Activated T-cell treated with anti-CD3 and anti-CD28 coated beads for 48 hours (primary cell): Measurements from ENCODE around the gene MAGEA9.
"Not testable (repeated sequence)": the region's sequence is repeated elsewhere in the genome, so short reads cannot be mapped to it uniquely, and the experiment has no call there.

ENCODE experiments used
- DNase-seq: peaks from one replicate; pipeline ENCODE4 v3.0.0-alpha.2; 2020; ENCODE audit warnings: low read depth

Gene MAGEA9, protein sequence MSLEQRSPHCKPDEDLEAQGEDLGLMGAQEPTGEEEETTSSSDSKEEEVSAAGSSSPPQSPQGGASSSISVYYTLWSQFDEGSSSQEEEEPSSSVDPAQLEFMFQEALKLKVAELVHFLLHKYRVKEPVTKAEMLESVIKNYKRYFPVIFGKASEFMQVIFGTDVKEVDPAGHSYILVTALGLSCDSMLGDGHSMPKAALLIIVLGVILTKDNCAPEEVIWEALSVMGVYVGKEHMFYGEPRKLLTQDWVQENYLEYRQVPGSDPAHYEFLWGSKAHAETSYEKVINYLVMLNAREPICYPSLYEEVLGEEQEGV

DNA sequence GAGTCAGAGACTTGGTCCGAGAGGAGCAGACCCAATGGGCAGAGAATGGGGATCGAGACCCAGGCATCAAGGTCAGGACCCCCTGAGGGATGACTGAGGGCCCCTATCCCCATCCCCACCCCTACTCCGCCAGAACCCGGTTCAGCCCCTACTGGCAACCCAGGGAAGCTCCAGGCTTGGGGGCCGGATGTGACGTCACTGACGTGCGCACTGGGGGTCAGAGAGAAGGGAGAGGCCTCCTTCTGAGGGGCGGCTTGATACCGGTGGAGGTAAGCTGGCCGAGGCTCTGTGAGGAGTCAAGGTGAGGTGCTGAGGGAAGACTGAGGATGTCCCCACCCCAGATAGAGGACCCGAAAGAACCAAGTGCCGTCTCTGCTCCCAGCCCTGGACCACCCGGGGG, at the start of gene MAGEA9:
TSS of gene MAGEA9 (plus strand) at position 204 of the 400 bp plus-strand sequence. CDS start 4,281 bp downstream, outside the sequence.
- DNase-seq, result not testable (repeated sequence)

DNA sequence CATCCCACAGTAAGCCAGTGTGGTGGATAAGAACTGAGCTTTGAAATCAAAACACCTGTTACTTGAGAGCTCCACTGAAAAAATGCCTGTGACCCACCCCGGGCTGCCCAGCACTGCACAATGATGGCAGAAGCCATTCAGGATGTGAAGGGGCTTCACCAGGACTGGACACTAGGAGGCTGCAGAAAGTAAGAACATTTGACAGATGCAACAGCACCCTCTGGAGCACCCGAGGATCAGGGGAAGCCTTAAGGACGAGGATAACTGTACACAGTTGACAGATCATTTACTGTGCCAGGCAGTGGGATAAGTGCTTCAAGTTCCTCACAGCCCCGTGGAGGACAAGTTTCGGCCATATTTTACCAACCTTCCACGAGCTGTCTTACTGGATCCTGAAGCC, 39.5 kb upstream of the MAGEA9 start:
- not testable (repeated sequence) for DNase-seq

DNA sequence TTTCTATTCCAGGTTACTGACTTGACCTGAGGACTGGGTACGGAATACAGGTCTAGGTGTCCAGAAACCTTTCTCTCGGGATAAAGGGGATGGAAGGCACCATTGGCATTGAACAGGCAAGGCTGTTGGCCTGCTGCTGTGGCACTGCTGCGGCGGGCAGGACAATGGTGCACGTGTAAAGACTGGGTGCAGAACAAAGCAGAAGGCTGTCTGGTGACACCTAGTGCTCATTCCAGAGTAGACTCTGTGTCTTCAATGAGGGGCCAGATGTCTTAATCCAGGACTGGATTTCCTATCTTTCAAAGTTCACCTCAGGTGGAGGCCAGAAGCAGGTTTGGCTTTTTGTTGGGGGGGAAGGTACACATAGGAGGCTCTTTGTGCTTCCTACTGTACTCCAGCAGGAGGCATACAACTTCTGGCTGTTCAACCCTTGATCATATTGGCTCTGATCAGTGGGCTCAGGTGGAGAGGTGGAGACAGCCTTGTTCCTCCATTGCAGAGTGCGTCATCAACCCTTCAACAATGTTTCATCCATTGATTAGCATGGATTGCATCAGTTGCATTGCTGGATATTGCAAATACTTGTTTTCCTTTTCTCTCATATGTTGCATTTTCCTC, 35.2 kb upstream of the MAGEA9 start:
- not testable (repeated sequence) for DNase-seq

DNA sequence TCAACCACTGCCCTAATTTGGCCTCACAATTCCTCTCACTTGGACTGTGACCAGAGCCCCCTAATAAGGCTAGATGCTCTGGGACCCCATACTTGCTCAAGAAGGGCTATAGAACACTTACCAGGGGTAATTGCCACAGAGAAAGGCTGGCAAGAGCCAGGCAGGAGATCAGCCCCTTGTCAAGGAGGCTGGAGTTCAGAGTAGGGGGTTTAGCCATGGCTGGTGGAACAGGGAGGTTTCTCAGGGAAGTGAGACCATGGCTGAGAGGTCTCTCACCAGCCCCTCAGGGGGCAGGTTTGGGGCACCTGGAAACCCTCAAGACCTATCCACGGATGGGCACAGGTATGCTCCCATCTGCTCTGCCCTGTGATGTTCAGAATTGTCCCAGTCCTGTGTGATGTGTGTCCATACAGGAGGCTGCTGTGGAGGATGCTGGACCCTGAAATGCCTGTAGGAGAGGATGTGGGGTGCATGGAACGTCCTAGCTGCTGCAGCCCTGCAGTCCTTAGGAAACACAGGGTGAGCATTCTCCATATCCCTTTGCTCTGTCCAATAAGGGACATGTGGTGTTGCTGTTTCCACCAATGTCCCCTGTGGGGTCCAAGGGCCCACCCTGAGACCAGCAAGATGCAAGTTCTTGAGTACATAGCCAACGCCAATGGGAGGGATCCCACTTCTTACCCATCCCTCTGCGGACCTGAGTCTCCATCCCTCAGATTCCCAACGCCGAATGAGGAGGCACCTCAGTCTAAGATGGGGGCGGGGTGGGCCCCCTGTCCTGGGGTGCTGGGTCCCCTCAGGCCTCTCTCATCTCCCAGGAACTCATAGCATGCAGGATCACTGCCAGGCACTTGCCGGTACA, 24.3 kb upstream of the MAGEA9 start:
- no peak for DNase-seq

DNA sequence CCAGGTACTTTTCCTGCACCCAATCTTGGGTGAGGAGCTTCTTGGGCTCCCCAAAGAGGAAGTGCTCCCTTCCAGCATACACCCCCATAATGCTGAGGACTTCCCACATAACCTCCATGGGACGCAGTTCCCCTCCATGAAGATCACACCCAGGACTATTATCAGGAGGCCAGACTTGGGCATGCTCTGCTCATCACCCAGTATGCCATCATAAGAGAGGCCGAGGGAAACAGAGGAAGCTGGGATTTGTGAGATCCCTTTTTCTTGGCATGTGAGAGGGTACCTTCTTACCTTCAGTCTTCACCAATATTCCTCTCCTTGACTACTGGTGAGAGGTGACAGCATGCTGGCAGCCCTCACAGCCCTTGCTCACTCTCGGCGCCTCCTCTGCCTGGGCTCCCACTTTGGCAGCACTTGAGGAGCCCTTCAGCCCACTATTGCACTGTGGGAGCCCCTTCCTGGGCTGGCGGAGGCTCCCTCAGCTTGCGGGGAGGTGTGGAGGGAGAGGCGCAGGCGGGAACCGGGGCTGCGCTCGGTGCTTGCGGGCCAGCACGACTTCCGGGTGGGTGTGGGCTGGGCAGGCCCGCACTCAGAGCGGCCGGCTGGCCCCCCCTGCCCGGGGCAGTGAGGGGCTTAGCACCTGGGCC, 23.5 kb upstream of the MAGEA9 start:
- DNase-seq, result no peak

DNA sequence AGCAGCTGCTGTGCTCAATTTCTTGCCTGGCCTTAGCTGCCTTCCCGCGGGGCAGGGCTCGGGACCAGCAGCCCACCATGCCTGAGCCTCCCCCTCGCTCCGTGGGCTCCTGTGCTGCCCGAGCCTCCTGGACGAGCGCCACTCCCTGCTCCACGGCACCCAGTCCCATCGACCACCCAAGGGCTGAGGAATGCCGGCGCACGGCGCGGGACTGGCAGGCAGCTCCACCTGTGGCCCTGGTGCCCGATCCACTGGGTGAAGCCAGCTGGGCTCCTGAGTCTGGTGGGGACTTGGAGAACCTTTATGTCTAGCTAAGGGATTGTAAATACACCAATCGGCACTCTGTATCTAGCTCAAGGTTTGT, 23.0 kb upstream of the MAGEA9 start:
- DNase-seq, result not testable (repeated sequence)

DNA sequence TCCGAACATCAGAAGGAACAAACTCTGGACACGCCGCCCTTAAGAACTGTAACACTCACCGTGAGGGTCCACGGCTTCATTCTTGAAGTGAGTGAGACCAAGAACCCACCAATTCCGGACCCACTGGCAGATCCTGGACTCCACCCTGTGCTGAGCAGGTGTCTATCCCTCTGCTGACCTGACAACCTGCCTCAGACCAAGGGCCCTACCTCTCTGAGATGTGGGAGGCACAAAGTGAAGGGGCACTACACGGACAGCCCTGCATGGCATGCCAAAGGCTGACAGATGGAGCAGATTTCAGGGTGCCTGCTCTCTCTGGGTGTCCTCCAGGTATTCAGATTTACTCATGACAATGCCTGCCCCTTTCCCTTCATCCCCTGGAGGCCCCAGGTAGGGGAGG, 21.9 kb upstream of the MAGEA9 start:
- no peak for DNase-seq

DNA sequence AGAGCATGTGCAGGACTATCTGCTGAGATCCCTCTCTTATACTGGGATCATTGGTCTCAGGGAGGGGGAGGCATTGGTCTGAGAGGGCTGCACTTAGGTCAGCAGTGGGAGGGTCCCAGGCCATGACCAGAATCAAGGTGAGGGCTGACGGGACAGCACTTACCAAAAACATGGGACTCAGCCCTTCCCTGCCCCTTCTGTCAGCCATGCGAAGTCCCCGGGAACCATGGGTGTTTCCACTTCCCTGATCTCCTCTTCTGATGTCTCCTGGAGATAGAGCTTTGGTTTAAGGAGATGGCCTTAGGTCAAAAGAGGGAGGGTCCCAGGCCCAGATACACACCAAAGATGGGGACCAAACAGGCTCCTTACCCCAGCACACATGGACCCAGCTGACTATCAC, 20.8 kb upstream of the MAGEA9 start:
- DNase-seq, result no peak

DNA sequence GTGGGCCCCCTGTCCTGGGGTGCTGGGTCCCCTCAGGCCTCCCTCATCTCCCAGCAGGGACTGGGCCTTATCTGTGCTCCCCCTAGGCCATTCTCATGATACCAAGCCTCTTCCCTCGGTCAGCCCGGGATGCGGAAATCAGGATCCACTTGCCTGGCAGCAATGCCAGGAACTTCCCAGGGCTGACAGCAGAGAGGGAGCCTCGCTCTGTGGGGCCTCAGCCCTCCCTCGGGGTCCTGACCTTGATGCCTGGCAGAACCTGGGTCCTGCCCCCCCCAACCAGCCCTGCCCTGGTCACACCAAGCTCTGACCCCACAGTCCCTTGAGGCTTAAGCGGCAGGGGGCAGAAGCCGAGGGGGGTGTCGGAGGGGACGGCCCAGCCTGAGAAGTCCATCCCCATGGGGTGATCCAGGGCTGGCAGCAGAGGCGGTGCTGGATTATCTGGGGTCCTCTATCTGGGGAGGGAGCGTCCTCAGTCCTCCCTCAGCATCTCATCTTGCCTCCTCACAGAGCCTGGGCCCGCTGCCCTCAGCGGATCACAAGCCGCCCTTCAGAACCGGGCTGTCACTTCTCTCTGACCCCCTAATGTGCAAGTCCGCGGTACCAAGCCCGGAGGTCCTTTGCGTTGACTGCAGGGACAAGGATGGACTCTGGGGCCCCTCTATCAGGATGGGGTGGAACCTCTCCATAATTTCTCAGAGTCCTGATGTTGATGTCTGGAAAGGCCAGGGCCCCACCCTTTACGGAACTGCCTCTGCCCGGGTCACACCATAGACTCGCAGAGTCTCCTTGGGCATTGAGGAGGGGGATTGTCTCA, 19.7 kb upstream of the MAGEA9 start:
- DNase-seq, result not testable (repeated sequence)

DNA sequence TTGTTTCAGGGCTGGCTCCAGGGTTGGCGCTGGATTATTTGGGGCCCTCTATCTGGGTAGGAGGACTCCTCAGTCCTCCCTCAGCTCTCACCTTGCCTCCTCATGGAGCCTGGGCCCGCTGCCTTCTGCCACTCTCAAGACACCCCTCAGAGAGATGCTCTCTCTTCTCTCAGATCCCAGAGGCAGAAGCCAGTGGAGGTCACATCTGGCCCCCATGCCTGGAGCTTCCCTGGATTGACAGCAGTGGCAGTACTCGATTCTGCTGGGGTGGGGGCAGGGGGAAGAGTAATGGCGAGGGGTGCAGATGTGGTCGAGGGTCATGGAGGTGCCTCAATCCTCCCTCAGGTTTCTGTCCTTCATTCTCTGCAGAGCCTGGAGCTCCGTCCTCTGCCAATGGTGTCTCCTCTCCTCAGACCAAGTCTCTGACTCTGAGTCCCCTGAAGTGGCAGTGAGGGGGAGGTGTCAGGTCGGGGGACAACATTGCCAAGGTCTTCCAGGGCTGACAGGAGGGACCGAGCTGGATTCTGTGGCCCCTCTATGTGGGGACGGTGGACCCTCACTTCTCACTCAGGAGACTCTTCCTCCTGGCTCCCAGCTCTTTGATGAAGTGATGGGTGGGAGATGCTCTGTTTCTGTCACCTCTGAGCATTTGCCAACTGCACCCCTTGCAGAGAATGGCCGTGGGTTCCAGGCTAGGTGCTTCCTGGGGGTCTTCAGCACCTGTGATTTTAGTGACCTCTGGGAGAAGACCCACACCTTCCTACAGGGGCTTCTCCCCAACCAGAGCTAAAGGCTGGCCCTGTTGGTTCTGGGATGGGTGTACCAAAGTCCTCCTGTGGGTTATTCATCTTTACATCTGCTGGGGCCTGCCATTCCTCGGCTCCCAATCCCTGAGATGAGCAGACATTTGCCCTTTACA, 18.8 kb upstream of the MAGEA9 start:
- DNase-seq, result no peak

DNA sequence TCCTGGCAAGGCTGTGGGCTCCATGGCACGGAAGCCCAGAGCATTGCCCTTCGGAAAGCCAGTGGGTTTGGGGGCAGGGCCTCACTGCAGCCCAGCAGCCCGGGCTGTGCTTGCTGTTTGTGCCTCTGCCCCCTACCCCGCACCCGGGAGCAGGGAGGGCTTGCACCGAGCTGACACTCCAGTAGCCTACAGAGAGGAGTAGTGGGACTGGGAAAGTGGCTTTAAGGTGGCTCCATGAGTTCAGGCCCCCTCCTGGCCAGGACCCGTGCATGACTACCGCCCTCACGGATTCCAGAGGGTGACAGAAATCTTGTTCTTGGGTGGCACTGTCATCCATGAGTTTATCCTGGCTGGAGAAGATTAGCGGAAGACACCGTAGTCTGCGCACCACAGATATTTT, 11.4 kb upstream of the MAGEA9 start:
- not testable (repeated sequence) for DNase-seq

DNA sequence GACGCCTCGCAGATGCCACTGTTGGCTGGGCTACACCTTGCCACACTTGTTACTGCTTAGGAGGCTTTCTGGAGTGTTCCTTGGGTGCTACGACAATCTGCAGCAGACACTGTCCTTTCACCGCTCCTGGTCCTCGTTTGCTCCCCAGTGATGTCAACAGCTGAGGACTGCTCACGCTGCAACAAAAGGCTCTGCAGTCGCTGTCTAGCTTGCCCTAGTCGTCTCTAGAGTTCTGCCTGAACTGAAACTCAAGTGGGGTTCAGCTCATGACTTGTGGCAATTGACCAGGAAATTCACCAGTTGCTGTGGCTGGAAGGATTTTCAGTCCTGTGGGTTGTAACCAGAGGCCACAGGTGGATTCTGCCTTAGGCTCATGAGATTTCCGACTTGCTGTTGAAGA, 8.7 kb upstream of the MAGEA9 start:
- not testable (repeated sequence) for DNase-seq

DNA sequence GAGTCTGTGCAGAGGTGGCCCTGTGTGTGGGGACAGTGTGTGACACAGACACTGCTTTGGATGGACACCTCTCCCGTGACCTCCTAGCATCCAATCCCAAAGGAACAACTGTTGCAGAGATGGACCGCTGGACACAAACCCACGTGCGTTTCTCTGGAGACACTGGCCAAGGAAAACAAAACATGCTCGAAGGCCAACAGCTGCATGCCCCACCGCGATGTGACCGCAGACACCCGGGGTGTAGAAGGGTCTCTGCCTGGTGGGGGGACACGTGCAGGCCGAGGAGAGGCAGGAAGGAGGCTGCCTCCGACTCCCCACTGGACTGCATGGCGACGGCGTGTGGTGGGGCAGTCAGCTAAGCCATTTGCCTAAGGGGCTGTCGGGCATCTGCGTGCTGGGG, 8.0 kb upstream of the MAGEA9 start, which contains the start of gene HSFX1:
TSS of gene HSFX1 (plus strand) at position 301 of the 400 bp plus-strand sequence. CDS start 614 bp downstream, outside the sequence.
- DNase-seq, result not testable (repeated sequence)

DNA sequence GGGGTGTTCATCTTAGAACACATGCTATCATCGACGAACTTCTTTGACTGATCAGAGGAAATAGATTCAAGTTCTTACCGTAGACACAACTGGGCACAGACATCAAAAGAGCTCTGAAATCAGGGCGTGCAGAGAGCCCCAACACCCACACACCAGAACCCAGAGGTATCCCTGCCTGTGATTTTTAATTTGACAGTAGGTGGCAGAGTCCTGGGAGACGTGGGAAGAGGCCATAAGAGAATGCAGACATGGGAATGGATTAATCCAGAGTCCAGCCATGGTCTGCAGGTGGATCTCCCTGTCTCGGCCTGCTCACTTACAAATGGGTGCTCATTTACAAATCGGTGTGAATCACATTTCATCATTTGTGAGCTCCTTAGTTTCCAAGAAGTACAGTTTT, 3.7 kb upstream of the MAGEA9 start:
- DNase-seq, result not testable (repeated sequence)

DNA sequence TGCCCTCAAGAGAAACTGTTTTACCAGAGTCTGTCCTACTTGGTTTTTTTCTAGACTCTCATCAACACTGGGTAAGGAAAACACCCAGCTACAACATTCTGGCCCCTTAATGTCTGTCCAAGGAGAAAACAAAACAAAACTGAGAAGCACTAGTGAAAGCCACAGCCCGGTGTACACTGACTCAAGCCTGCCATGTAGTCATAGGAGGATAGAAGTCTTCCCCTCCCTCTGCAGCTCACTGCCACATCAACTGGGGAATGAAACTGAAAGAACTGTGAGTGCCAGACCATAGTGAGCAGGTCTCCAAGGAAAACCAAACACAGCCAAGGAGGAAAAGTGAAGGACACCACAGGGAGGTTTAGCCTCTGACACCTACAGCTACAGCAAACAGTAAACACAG, 13.8 kb downstream of the MAGEA9 start:
- DNase-seq, result not testable (repeated sequence)

DNA sequence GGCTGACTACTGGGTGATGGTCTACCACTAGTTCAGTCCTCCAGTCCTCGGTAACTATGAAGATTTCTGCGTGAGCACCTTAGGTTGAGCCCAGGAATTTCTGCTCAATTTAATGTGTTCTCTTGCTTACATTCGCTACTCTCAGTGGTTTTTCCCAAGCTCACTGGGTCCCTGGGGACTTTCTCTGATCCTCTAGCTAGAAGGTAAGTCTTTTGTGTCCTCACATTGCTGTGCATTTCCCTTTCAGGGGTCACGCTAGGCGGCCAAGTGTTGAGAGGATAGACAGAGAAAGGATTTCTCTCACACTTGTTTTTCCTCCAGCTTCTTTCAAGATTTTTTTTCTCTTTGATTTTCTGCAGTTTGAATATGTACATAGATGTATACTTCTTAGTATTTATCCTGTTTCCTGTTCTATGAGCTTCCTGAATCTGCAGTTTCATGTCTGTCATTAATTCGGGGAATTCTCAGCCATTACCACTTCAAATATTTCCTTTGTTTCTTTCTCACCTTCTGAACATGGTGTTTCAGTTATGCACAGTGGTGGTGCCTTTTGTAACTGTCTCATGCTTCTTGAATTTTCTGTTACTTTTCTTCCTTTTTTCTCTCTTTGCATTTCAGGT, 17.5 kb downstream of the MAGEA9 start:
- DNase-seq, result no peak

DNA sequence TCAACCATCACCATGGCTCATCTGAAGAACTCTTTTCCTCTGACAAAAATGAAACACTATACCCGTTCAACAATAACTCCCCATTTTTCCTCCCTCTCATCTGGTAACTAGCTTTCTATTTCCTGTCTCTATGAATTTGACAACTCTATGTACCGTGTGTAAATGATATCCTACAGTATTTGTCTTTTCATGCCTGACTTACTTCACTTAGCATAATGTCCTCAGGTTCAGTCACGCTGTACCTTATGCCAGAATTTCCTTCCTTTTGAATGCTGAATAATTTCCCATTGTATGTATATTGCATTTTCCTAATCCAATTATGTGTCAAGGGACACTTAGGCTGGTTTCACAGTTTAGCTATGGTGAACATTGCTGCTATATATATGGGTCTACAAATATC, 18.2 kb downstream of the MAGEA9 start:
- no peak for DNase-seq

DNA sequence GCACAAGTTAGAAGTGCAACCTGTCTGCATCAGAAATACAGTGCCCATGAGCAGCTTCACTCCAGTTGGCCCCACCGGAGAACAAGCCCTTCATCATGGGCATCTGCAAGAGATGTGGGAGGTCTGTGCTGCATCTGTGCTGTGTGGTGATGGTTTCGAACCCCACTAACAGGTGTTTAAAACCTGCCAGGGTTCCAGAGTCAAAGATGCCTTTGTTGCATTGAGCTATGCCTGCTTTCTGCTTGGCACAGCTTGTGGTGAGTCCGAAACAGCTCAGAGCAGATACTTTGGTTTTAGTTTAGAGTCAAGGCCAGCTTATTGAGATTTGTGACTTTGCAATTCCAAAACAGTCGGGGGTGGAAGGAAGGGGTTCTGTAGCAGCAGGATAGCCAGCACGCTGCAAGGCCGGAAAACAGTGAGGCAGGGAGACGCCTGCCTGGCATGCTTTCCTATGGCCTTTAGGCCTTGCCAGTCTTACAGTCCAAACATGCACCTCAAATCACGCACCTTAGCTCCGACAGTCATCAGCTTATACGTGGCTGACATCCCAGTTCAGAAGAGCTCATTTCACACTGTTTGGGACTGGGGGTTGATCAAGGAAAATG, 21.8 kb downstream of the MAGEA9 start:
- DNase-seq, result no peak

DNA sequence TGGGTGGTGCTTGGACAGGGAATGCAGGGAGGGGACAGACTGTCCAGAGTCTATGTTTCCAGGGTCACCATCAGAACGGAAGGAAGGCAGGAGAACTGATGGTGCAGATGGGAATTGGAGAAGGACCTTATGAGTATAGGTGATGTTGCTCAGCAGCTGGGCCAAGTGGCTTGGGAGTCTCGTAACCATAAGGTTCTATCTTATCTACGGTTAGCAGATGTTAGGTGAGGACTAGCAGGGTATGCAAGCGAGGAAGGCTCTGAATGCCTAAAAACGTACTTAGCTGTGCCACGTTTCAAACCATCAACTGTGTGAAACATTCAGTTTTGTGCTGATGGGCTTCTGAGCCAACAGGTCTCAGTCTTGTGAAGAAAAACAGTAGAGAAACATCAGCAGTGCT, 22.4 kb downstream of the MAGEA9 start:
- DNase-seq, result no peak
